Stimulated activated effector memory CD8-positive, alpha-beta T cell treated with anti-CD3 and anti-CD28 coated beads, Interleukin-12 subunit alpha, Interleukin-12 subunit beta, amount 100 ng/mL, for 72 hours (primary cell): Measurements from ENCODE around the gene PIK3R5.
A peak's percentile ranks its signal among the peaks of the same experiment; 100 is the strongest.

Experiments used
- ATAC-seq: fragments of 150-1000 bp; cut with Tn5 transposase; 2 replicates; pipeline ENCODE4 v1.10.0; 2021
- DNase-seq, 2 donors: peaks; one replicate each; pipeline ENCODE4 v3.0.0; 2021 to 2022; ENCODE audit warnings: low spot score in 2 of 2
- H3K27ac Mint-ChIP-seq: one replicate; pipeline ENCODE4 v1.8.0; 2022; ENCODE audit warnings: mild to moderate bottlenecking, mixed read lengths
- H3K36me3 Mint-ChIP-seq: one replicate; pipeline ENCODE4 v1.8.0; 2022; ENCODE audit warnings: mild to moderate bottlenecking, mixed read lengths
- H3K4me1 Mint-ChIP-seq: one replicate; pipeline ENCODE4 v1.8.0; 2022; ENCODE audit warnings: mixed read lengths
- H3K4me3 Mint-ChIP-seq: one replicate; pipeline ENCODE4 v1.8.0; 2022; ENCODE audit warnings: mild to moderate bottlenecking, mixed read lengths
- H3K9me3 Mint-ChIP-seq: one replicate; pipeline ENCODE4 v1.8.0; 2022; ENCODE audit warnings: mixed read lengths

The PIK3R5 gene

DNA sequence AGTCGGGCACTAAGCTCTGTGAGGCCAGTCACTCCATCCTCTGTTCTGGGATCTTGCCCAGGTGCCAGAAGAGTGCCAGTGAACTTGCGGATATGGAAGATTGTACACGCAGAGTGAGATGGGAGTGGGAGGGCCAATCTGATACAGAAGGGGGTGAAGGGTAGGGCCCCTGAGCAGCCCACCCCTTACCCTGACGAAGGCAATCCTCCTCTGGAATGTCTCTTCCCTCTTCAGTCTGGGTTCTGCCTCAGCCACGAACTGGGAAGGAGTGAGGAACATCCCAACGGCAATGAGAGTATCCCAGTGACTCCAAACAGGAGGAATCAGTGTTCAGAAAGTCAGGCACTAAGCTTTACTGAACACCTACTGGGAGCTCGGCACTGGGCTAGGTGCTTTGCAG lies 86.1 kb downstream of the PIK3R5 start:
- Mint-ChIP-seq H3K27ac (peak overlapping the region; percentile 91), H3K9me3 (no peaks in the 10 kb centered on the region), H3K4me1 (peaks cover 9% of the 10 kb centered on the region), H3K36me3 (peaks cover 77% of the 10 kb centered on the region), H3K4me3 (no peak overlapping the region)
- no peak for DNase-seq
- ATAC-seq, result no peak

DNA sequence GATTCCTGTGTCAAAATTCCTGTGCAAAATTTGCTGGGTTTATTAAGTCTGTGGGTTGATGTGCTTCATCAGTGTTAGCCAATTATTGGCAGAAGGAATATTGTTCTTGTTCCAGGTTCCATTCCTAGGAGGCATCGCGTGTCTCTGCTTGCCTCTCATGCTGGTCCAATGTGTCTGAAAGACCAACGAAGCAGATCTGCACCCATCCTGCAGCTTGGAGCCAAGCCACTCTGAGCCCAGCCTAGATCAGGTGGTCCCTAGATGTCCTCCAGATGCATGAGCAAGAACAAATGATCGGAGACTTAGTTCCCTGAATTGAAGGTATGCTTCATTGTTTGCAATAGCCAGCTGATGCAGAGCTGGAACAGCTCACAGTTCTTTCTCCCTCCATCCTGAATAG lies 87.5 kb downstream of the PIK3R5 start:
- DNase-seq (no peak), ATAC-seq (no peak)
- Mint-ChIP-seq H3K4me3 (no peak overlapping the region), H3K36me3 (peaks cover 75% of the 10 kb centered on the region), H3K27ac (peak overlapping the region; percentile 67), H3K9me3 (no peaks in the 10 kb centered on the region), H3K4me1 (peaks cover 14% of the 10 kb centered on the region)

DNA sequence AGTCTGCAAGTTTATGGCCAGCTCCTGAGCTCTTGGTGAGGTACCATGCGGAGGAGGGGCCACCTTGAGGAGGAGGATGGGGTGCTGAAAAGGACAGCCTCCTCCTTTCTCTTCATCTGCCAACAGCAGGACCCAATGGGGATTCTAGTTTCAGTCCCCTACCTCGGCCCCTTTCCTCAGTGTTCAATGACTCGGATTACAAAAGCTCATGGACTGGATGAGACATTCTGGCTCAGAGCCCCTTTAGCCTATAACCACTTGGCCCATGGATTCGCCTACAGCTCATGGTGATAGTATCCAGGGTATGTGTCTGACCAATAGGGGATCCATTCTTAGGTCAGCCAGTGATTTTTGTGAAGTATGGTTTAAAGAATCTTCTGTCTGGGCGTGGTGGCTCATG lies 89.5 kb downstream of the PIK3R5 start:
- peaks cover 13% of the 10 kb centered on the region for H3K4me1 Mint-ChIP-seq
- H3K9me3 Mint-ChIP-seq, result no peaks in the 10 kb centered on the region
- H3K27ac Mint-ChIP-seq, result peak overlapping the region; percentile 29
- no peak overlapping the region for H3K4me3 Mint-ChIP-seq
- ATAC-seq (no peak), DNase-seq (no peak)
- H3K36me3 Mint-ChIP-seq, result peaks cover 56% of the 10 kb centered on the region

DNA sequence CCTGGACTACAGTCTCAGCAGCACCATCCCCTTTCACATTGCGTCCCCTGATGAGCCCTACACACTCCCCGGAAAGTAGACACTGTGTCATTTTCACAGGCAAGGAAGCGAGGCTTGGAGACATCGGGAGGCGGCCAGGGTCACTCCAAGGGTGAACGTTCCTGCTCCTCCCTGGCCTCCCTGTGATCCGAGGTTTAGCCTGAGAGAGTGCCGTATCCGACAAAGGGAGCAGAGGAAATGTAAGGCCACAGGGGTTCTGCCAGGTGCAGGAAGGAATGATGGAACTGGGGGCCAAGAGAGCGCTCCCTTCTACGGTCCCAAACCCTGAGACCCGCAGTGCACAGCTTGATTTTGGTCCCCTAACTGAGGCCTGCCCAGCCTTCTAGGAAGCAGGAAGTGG lies 90.1 kb downstream of the PIK3R5 start:
- peaks cover 51% of the 10 kb centered on the region for H3K36me3 Mint-ChIP-seq
- no peak for ATAC-seq
- H3K4me3 Mint-ChIP-seq, result no peak overlapping the region
- no peak for DNase-seq
- peaks cover 18% of the 10 kb centered on the region for H3K4me1 Mint-ChIP-seq
- no peak overlapping the region for H3K27ac Mint-ChIP-seq
- H3K9me3 Mint-ChIP-seq, result no peaks in the 10 kb centered on the region

DNA sequence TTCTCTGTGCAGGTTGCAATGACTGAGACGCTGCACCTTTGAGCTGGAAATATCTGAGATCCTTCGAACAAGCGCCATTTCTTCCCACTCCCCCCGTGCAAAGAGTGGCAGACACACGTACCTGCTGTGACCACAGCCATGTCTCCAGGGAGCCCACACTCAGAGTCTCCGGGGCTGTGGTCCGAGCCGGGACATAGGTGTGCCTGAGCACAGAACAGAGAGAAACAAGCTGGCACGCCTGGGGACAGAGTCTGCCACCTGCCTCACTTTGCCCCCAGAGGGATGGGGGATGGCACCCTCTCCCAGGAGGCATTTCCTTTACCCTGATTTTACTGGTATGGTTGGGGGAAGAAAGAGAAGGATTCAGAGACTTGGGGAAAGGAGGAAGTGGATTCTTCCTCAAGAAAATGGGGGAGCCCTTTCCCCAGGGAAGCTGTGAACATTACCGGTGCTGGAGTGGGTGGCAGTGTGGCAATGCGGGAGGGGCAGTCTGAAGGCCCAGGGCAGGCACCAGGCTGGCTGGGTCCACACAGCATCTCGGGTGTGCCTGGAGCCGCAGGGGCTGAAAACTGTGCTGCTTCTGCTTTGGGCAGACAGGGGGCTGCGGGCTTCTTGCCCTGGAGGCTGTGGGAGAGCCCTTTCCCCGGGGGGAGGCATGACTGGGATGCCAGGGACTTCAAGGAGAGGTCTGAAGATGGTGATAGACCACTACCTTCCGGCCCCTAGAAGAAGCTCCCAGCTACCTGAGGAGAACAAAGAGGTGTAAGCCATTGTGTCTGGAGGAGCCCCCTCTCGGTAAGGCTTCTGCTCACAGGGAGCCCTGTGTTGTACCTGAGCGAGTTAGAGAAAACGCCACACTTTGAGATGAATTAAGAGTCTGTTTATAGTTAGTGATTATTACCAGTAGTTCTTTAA lies 91.4 kb downstream of the PIK3R5 start:
- no peaks in the 10 kb centered on the region for H3K9me3 Mint-ChIP-seq

DNA sequence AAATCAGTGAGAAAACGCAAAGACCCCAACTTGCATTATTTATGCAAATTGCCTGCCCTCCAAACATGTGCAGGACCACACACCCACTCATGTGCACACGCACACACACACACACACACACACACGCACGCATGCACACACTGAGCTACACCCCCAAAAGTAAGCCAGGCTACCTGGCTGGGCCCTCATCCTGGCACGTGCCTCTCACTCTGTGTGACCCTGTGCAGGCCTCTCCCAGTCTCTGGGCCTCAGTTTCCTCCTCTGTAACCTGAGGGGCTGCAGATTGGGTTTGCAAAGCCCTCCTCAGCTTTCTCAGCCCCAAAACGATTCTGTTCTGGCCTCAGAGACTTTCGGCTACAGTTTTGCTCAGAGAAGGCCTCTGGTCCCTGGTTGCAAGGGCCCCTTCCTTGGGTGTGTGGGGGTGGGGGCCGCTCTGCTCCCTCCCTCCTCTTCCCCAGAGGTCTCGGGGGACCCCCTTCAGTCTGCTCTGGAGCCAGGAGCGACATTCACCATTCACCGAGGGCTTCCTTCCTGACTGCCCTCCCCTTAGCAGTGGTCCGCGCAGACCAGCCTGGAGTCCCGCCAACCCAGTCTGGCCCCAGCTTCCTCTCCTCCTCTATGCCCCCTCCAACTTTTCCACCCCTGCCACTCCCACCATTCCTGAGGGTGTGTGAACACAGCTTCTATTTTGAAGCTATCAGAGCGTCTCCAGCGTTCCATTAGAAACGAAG lies 92.6 kb downstream of the PIK3R5 start:
- no peaks in the 10 kb centered on the region for H3K9me3 Mint-ChIP-seq
- H3K4me3 Mint-ChIP-seq, result no peak overlapping the region
- peaks cover 44% of the 10 kb centered on the region for H3K4me1 Mint-ChIP-seq
- H3K27ac Mint-ChIP-seq, result no peak overlapping the region
- ATAC-seq, result no peak
- peaks cover 26% of the 10 kb centered on the region for H3K36me3 Mint-ChIP-seq
- DNase-seq, result no peak

More for the DNA sequence above, 91.4 kb downstream of the PIK3R5 start:
- Mint-ChIP-seq H3K4me1 (peaks cover 32% of the 10 kb centered on the region), H3K36me3 (peaks cover 37% of the 10 kb centered on the region), H3K4me3 (no peak overlapping the region), H3K27ac (peak overlapping the region; percentile 79)
- ATAC-seq (no peak), DNase-seq (no peak)

DNA sequence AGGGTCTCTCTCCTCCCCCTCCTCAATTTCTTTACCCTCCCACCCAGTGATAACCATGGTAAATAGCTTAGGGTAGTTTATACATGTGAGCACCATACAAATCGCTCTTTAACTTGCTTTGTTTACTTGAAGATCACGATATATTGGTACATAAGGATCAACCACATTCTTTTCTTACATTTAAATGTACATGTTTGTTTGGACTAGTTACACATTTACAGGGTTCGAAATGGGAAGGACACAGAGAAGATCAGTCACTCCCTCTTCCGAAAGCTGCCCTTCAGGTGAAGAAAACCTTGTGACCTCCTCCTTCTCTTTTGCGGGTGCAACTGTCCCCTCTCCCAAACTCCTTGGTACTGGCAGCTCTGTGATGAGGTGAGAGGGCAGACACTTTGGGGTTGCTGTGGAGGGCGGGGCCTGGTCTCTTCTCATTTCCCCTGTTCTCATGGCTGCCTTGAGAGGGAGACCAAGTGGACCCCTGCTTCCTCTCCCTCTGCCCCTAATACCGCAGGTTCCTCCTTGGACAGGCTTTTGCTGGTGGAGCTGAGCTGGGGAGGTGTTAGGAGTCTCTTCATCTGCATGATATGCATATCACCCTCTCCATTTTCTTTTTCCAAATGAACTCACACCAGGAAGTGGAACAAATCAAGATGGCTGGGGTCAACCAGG lies 93.3 kb downstream of the PIK3R5 start:
- H3K4me3 Mint-ChIP-seq, result no peak overlapping the region
- peaks cover 23% of the 10 kb centered on the region for H3K36me3 Mint-ChIP-seq
- peaks cover 51% of the 10 kb centered on the region for H3K4me1 Mint-ChIP-seq
- DNase-seq (no peak), ATAC-seq (no peak)
- H3K27ac Mint-ChIP-seq, result no peak overlapping the region
- H3K9me3 Mint-ChIP-seq, result no peaks in the 10 kb centered on the region

DNA sequence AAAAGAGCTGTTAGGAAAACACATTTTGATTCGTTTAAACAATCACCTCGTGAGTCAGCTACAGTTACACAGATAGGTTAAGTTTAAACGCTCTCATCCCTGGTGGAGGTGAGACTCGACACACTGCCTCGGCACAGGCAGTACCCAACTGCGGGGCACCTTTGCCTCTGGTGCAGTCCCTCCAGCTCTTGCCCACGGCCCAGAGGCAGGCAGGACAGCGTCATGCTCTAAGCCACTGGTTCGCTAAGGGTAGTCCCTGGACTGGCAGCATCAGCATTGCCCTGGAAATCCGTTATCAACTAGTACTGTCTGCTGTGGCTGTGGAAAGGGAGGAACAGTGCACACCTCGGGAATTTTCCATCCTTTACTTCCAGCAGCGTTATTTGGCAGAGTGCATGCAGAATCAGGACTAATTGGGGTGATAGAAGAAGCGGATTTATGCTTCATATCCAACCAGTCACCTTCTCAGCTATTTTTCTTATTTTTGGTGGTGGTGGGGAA lies 94.4 kb downstream of the PIK3R5 start:
- ATAC-seq, result no peak
- H3K4me3 Mint-ChIP-seq, result no peak overlapping the region
- H3K27ac Mint-ChIP-seq, result no peak overlapping the region
- peaks cover 60% of the 10 kb centered on the region for H3K4me1 Mint-ChIP-seq
- no peaks in the 10 kb centered on the region for H3K9me3 Mint-ChIP-seq
- no peak for DNase-seq
- H3K36me3 Mint-ChIP-seq, result peaks cover 27% of the 10 kb centered on the region

DNA sequence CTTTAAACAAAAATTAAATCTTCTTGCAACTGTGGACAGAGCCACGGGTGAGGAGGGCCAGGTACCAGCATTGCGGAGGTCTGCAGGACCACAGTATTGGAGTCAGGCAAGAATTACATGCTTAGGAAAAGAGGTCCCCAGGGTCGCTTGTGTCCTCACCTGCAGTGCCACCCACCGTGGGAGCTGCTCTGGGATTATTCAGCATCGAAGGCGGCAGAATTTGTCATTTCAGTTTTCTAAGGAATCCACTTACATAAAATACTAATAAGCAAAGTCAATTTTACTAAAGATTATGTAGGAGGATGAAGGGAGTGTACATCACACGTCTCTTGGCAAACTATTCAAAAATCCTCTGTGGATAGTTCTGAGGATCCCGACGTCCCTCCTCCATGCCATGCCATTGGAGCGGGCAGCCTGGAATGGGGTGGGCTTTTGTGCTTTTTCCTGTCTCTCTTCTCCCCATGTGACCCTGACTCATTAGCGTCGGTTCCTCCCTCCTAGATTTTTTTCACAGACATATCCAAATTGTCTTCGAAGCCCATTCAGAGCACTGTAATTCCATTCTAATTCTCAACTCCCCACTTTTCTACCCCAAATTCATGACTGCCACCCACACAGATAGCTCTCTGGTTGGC lies 95.0 kb downstream of the PIK3R5 start:
- peaks cover 28% of the 10 kb centered on the region for H3K36me3 Mint-ChIP-seq
- DNase-seq, result no peak
- H3K9me3 Mint-ChIP-seq, result no peaks in the 10 kb centered on the region
- H3K4me3 Mint-ChIP-seq, result no peak overlapping the region
- no peak for ATAC-seq
- no peak overlapping the region for H3K27ac Mint-ChIP-seq
- H3K4me1 Mint-ChIP-seq, result peaks cover 60% of the 10 kb centered on the region

DNA sequence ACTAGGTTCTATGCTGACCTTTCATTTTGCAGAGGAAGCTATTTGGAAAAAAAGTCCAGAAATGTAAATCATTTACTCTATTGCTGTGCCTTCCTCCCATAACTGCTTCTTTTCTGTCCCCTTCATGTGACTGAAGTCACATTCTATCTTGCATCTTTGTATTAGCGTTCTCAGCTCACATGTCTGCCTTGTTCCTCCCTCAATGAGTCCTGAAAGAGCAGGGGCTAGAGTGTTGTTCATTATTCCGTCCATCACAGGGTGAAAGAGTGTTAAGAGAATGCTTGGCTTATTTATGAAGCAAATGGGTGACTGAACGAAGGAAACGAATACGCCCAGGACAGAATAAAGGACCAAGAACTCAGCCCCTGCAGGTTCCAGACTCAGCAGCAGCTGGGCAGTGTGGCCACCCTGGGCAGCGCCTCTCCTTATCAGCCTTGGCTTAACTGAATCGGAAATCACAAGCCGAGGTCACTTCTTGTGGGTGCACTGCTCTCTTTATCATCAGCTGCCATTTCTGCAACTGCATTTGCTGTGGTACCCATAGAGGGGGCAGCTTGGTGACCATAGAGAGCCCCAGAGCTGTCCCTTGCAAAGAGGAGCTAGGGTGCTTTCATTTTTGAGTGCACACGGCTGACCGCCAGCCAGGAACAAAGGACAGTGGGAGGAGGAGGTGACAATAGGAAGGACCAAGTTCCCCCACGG lies 96.2 kb downstream of the PIK3R5 start:
- Mint-ChIP-seq H3K4me3 (peak overlapping the region; percentile 77), H3K27ac (no peak overlapping the region), H3K4me1 (peaks cover 60% of the 10 kb centered on the region), H3K36me3 (peaks cover 40% of the 10 kb centered on the region), H3K9me3 (no peaks in the 10 kb centered on the region)
- DNase-seq (no peak), ATAC-seq (no peak)

DNA sequence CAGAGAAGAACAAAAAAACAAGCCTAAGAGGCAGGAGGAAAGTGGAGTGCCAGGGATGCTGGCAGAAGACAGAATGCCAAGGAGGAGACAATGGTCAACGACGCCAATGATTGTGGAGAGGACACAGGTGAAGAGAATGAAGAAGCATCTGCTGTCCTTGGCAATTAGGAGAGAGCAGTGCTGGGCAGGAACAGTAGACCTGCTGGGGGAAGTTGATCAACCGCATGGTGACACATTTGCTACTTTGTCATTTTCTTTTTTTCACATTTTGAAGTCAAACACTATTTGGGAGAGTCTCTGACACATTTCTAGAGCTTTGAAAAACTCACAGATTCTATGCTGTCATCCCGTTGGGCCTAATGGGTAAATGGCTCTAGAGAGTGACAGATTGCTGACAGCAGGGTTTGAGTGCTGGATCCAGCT lies 97.0 kb downstream of the PIK3R5 start:
- ATAC-seq (peak; percentile 95), DNase-seq (no peak)
- H3K4me1 Mint-ChIP-seq, result peaks cover 60% of the 10 kb centered on the region

DNA sequence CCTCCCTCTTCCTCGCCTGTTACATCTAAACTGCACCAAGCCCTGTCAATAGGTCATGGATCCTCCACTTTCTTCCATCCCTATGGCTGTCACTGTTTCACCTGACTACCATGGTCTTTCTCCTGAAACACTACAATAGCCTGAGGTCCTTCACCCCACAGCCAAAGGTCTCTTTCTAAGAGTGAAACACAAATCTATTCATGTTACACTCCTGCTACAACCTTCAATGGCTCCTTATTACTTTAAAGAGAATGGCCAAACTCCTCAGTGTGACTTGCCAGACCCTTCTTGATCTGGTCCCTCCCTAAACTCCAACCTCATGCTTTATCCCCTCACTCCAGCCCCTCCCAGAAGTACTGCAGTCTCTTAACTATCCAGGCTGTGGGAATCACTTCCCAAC lies 97.4 kb downstream of the PIK3R5 start:
- peak overlapping the region; percentile 77 for H3K4me3 Mint-ChIP-seq
- ATAC-seq, result no peak
- DNase-seq, result no peak
- H3K36me3 Mint-ChIP-seq, result peaks cover 42% of the 10 kb centered on the region
- peaks cover 56% of the 10 kb centered on the region for H3K4me1 Mint-ChIP-seq
- H3K9me3 Mint-ChIP-seq, result no peaks in the 10 kb centered on the region
- H3K27ac Mint-ChIP-seq, result peak overlapping the region; percentile 71

More for the DNA sequence above, 97.0 kb downstream of the PIK3R5 start:
- no peaks in the 10 kb centered on the region for H3K9me3 Mint-ChIP-seq
- peaks cover 41% of the 10 kb centered on the region for H3K36me3 Mint-ChIP-seq
- peak overlapping the region; percentile 77 for H3K4me3 Mint-ChIP-seq
- peak overlapping the region; percentile 71 for H3K27ac Mint-ChIP-seq

DNA sequence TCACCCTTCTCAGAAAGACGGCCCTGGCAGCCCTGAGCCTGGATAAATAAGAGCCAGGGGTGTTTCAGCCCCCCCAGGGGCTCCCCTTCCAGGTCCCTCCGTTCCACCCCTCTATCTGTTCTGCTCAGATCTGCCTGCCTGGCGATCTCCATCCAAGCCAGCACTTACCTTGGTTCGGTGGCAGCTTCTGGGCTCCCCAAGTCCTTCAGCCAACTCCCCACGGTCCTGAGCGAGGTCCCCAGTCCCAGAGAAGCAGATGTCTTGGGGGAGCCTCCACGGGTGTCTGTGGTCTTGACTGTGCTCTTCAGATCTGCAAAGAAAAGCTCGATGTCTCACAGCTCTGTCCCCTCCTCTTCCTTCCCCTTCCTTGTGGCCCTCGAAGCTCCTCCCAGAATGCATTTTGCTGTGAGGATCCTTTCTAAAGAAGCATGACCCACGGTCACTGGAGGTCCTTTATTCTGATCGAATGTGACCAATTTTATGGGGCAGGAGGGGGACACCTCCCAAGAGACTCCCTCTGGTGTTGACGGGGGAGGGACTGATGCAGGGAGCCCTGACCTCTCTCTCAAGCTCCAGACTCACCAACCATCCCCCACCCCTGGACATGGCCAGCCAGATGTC lies 98.0 kb downstream of the PIK3R5 start, which contains the start of gene PIK3R6:
Gene PIK3R6 (minus strand): TSS at position 314 of the 621 bp plus-strand sequence. CDS start 17,880 bp downstream, outside the sequence.
- DNase-seq (no peak), ATAC-seq (peak; percentile 52)
- Mint-ChIP-seq H3K4me3 (peak within 1 kb of the TSS; percentile 77), H3K36me3 (peaks cover 39% of the 10 kb centered on the region), H3K27ac (peak within 1 kb of the TSS; percentile 85), H3K9me3 (no peaks in the 10 kb centered on the region), H3K4me1 (peaks cover 54% of the 10 kb centered on the region)

DNA sequence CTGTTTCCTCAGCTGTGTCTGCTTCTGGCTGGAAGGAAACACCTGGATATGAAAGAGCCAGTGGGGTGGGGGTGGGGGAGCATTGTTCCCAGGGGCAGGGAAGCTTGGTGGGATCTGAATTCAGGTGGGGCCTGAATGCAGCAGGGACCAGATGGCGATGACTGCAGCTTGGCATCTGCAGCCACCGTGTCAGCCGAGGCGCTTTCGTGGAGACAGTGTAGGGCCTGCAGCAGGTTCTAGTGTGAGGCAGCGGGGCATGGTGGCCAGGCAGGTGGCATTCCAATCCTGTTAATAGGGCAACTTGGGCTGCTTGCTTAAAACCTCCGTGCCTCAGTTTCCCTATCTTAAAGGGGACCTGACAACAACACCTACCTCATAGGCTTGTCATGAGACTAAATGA lies 99.7 kb downstream of the PIK3R5 start:
- Mint-ChIP-seq H3K4me1 (peaks cover 63% of the 10 kb centered on the region), H3K4me3 (peak overlapping the region; percentile 77), H3K27ac (no peak overlapping the region), H3K9me3 (no peaks in the 10 kb centered on the region), H3K36me3 (peaks cover 43% of the 10 kb centered on the region)
- no peak for ATAC-seq
- DNase-seq, result no peak
